GM21529 (cell line): ENCODE measurements around the gene LAMA2.

Source experiments
- ATAC-seq: cut with Tn5 transposase; IDR thresholded peaks from one replicate; pipeline ENCODE4 v1.9.1; 2021; ENCODE audit not compliant: unreplicated experiment

Gene LAMA2

GRCh38 chr6:129500958-129501739 is 618.2 kb downstream of the LAMA2 start:
- ATAC-seq, result no peak

GRCh38 chr6:129501740-129502660 is 619.1 kb downstream of the LAMA2 start:
- no peak for ATAC-seq

GRCh38 chr6:129504456-129504855 is 621.5 kb downstream of the LAMA2 start:
- ATAC-seq, result no peak

- ATAC-seq, result no peak
Measured at GRCh38 chr6:129507059-129507807, 624.3 kb downstream of the LAMA2 start.

- ATAC-seq, result no peak
Measured at GRCh38 chr6:129507846-129508245, 624.9 kb downstream of the LAMA2 start.

GRCh38 chr6:129508477-129509145 is 625.7 kb downstream of the LAMA2 start:
- ATAC-seq, result no peak

- no peak for ATAC-seq
Measured at GRCh38 chr6:129510950-129511349, 628.0 kb downstream of the LAMA2 start.

- no peak for ATAC-seq
Measured at GRCh38 chr6:129513471-129513870, 630.5 kb downstream of the LAMA2 start.

- no peak for ATAC-seq
Measured at GRCh38 chr6:129515004-129515403, 632.1 kb downstream of the LAMA2 start.

- ATAC-seq, result no peak
Measured at GRCh38 chr6:129516005-129516404, 633.1 kb downstream of the LAMA2 start.

- ATAC-seq, result no peak
Measured at GRCh38 chr6:129516787-129517186, 633.8 kb downstream of the LAMA2 start.

GRCh38 chr6:129517288-129517687 is 634.4 kb downstream of the LAMA2 start:
- no peak for ATAC-seq

GRCh38 chr6:129519750-129520149 is 636.8 kb downstream of the LAMA2 start:
- ATAC-seq, result no peak

GRCh38 chr6:129521946-129522345 is 639.0 kb downstream of the LAMA2 start:
- ATAC-seq, result no peak

GRCh38 chr6:129523816-129524215 is 640.9 kb downstream of the LAMA2 start:
- no peak for ATAC-seq

- no peak for ATAC-seq
Measured at GRCh38 chr6:129525055-129525454, 642.1 kb downstream of the LAMA2 start.

- no peak for ATAC-seq
Measured at GRCh38 chr6:129534926-129535325, 652.0 kb downstream of the LAMA2 start.

GRCh38 chr6:129536271-129536670 is 653.3 kb downstream of the LAMA2 start:
- no peak for ATAC-seq

- no peak for ATAC-seq
Measured at GRCh38 chr6:129539032-129539431, 656.1 kb downstream of the LAMA2 start.

- ATAC-seq, result no peak
Measured at GRCh38 chr6:129542705-129543104, 659.8 kb downstream of the LAMA2 start.

GRCh38 chr6:129543981-129544380 is 661.0 kb downstream of the LAMA2 start:
- ATAC-seq, result no peak
